ENCODE results near the gene PPP6R2. TPM values are rescaled to one million over a fixed set of nuclear protein-coding genes. Genes with fewer than 3 reads are reported as not detected.

PPP6R2 gene
- polyA plus RNA-seq, 1 donor (not counting 4 experiments of a cell fraction or from before 2014, with no cell fraction given): 19.8 TPM

- DNase-seq (ENCODE audit: low read depth, low spot score) (no peak), FAIRE-seq (no peak)
Observed at GRCh38 chr22:50471962-50472361, 128.8 kb downstream of the PPP6R2 start.

GRCh38 chr22:50473088-50473487, 130.0 kb downstream of the PPP6R2 start:
- peaks cover 56% of the 10 kb centered on the region for H3K79me2 ChIP-seq (ENCODE audit: control insufficient read depth, insufficient read depth, low read length)
- peak overlapping the region; percentile 96 for H3K4me2 ChIP-seq (ENCODE audit: control insufficient read depth, extremely low read depth, insufficient read depth, low read depth, low read length)
- DNase-seq (ENCODE audit: low read depth, low spot score): no peak
- H3K36me3 ChIP-seq (ENCODE audit: control insufficient read depth in 2 of 2, extremely low read depth in 1 of 2, insufficient read depth in 2 of 2, low read length in 2 of 2): peaks cover 1 to 16% of the 10 kb centered on the region in 2 experiments
- H3K9me1 ChIP-seq (ENCODE audit: control insufficient read depth, extremely low read depth, insufficient read depth, low read length): peaks cover 17% of the 10 kb centered on the region
- peak; percentile 37 to 79 (median 66) for TF ChIP-seq CTCF (optimal IDR thresholded peaks at IDR 0.05 in 1 of 3, IDR thresholded peaks at IDR 0.05 in 1 of 3, conservative IDR thresholded peaks at IDR 0.05 in 1 of 3; ENCODE audit: extremely low read depth in 1 of 3, insufficient read depth in 2 of 3, low read length in 3 of 3)
- no peak for TF ChIP-seq EZH2 (IDR thresholded peaks at IDR 0.05; ENCODE audit: low read length)
- peaks cover 41% of the 10 kb centered on the region for H4K20me1 ChIP-seq (ENCODE audit: control insufficient read depth, extremely low read depth, insufficient read depth, low read length)
- H3K27ac ChIP-seq (ENCODE audit: control insufficient read depth, insufficient read depth, low read length): no peak overlapping the region
- H3K9ac ChIP-seq (ENCODE audit: control insufficient read depth, extremely low read depth, insufficient read depth, low read length): no peak overlapping the region
- dilution Hi-C loops (cut with MboI; ENCODE audit: extremely low pct_ligation_motif_present, low sequenced_read_pairs): no loop called here
- peak; percentile 58 for FAIRE-seq
- H3K27me3 ChIP-seq (ENCODE audit: control insufficient read depth, extremely low read depth, insufficient read depth, low read length): no peaks in the 10 kb centered on the region
- no peak overlapping the region for H2AFZ ChIP-seq (ENCODE audit: control insufficient read depth, low read length)
- H3K4me1 ChIP-seq (ENCODE audit: control insufficient read depth, extremely low read depth, insufficient read depth, low read length): peaks cover 63% of the 10 kb centered on the region
- H3K4me3 ChIP-seq (ENCODE audit: control insufficient read depth in 2 of 3, extremely low read depth in 1 of 3, insufficient read depth in 2 of 3, low read depth in 1 of 3, low read length in 3 of 3): peak overlapping the region in 1 of 3 experiments; percentile 80
- H3K9me3 ChIP-seq (ENCODE audit: control insufficient read depth, low read depth, low read length): no peaks in the 10 kb centered on the region

More at GRCh38 chr22:50471962-50472361, 128.8 kb downstream of the PPP6R2 start:
- dilution Hi-C loops (cut with MboI; ENCODE audit: extremely low pct_ligation_motif_present, low sequenced_read_pairs): no loop called here
- H3K79me2 ChIP-seq (ENCODE audit: control insufficient read depth, insufficient read depth, low read length): peaks cover 59% of the 10 kb centered on the region
- peaks cover 61% of the 10 kb centered on the region for H3K4me1 ChIP-seq (ENCODE audit: control insufficient read depth, extremely low read depth, insufficient read depth, low read length)
- H3K36me3 ChIP-seq (ENCODE audit: control insufficient read depth in 2 of 2, extremely low read depth in 1 of 2, insufficient read depth in 2 of 2, low read length in 2 of 2): peaks cover 7 to 19% of the 10 kb centered on the region in 2 experiments
- H2AFZ ChIP-seq (ENCODE audit: control insufficient read depth, low read length): no peak overlapping the region
- no peak overlapping the region for H3K4me3 ChIP-seq (ENCODE audit: control insufficient read depth in 2 of 3, extremely low read depth in 1 of 3, insufficient read depth in 2 of 3, low read depth in 1 of 3, low read length in 3 of 3)
- H3K9me3 ChIP-seq (ENCODE audit: control insufficient read depth, low read depth, low read length): no peaks in the 10 kb centered on the region
- peaks cover 17% of the 10 kb centered on the region for H3K9me1 ChIP-seq (ENCODE audit: control insufficient read depth, extremely low read depth, insufficient read depth, low read length)
- H3K27me3 ChIP-seq (ENCODE audit: control insufficient read depth, extremely low read depth, insufficient read depth, low read length): no peaks in the 10 kb centered on the region
- H3K4me2 ChIP-seq (ENCODE audit: control insufficient read depth, extremely low read depth, insufficient read depth, low read depth, low read length): no peak overlapping the region
- TF ChIP-seq EZH2 (IDR thresholded peaks at IDR 0.05; ENCODE audit: low read length): no peak
- TF ChIP-seq CTCF (optimal IDR thresholded peaks at IDR 0.05 in 1 of 3, IDR thresholded peaks at IDR 0.05 in 1 of 3, conservative IDR thresholded peaks at IDR 0.05 in 1 of 3; ENCODE audit: extremely low read depth in 1 of 3, insufficient read depth in 2 of 3, low read length in 3 of 3): no peak
- H3K9ac ChIP-seq (ENCODE audit: control insufficient read depth, extremely low read depth, insufficient read depth, low read length): no peak overlapping the region
- H4K20me1 ChIP-seq (ENCODE audit: control insufficient read depth, extremely low read depth, insufficient read depth, low read length): peaks cover 41% of the 10 kb centered on the region
- H3K27ac ChIP-seq (ENCODE audit: control insufficient read depth, insufficient read depth, low read length): no peak overlapping the region

Measured in keratinocyte (primary cell).